Right lobe of liver (tissue), 6 donors: ENCODE measurements around the gene PTPRN2. TPM values are rescaled to one million over a fixed set of nuclear protein-coding genes. Genes with fewer than 3 reads are reported as not detected.
"Not testable (repeated sequence)": the region's sequence is repeated elsewhere in the genome, so short reads cannot be mapped to it uniquely, and the experiment has no call there.

ENCODE experiments used
- ATAC-seq, 4 donors: fragments of 200-7000 bp; cut with Tn5 transposase; one replicate each; pipeline ENCODE4 v1.9.1; 2020; ENCODE audit warnings: mild to moderate bottlenecking in 4 of 4, moderate library complexity in 4 of 4
- DNase-seq, 3 donors: peaks; one replicate each; pipeline ENCODE4 v3.0.0-alpha.2; 2020
- H3K27ac ChIP-seq, 3 donors: fragments of 200-600 bp; one replicate each; pipeline ENCODE4 v1.8.0; 2022
- H3K27me3 ChIP-seq, 2 donors: fragments of 200-600 bp; one replicate each; pipeline ENCODE4 v1.8.0; 2022
- H3K36me3 ChIP-seq, 4 donors: fragments of 200-600 bp; sonication (generic) in 1 of 4; one replicate each; pipeline versions ENCODE4 v1.5.1 to v1.8.0; 2017 to 2022; ENCODE audit warnings: control low read depth in 1 of 4
- H3K4me1 ChIP-seq, 4 donors: fragments of 200-600 bp; sonication (generic) in 1 of 4; one replicate each; pipeline versions ENCODE4 v1.5.1 to v1.8.0; 2017 to 2022; ENCODE audit warnings: control low read depth in 1 of 4
- H3K4me3 ChIP-seq, 3 donors: fragments of 200-600 bp; one replicate each; pipeline ENCODE4 v1.8.0; 2022
- H3K9me3 ChIP-seq, 4 donors: fragments of 200-600 bp; sonication (generic) in 1 of 4; one replicate each; pipeline versions ENCODE4 v1.5.1 to v1.8.0; 2017 to 2022; ENCODE audit warnings: control low read depth in 1 of 4
- POLR2A ChIP-seq: fragments of 450-650 bp; IDR thresholded peaks from one replicate; pipeline ENCODE4 v1.6.1; 2017; ENCODE audit warnings: antibody characterized with exemption, mild to moderate bottlenecking
- WGBS: methylation state at CpG from one replicate; pipeline ENCODE4 v1.1.6; 2018; ENCODE audit warnings: low coverage, low lambda C conversion rate; ENCODE audit not compliant: insufficient coverage; ENCODE audit errors: missing lambda C conversion rate; 5-methylcytosine and 5-hydroxymethylcytosine counted together
- intact Hi-C, 2 donors: fragments of 100-400 bp; cut with DNase I; formaldehyde crosslinking; loops; one replicate each; pipeline versions ENCODE4 v1.11.2 to v1.14.1; 2022
- total RNA-seq, 6 experiments: library from RNA; depleted of rRNA in 2 of 6; stranded (reverse); fragments of >200 nt in 2 of 6; fragmentation: NEBNext Ultra II Directional in 3 of 6; extraction: Animal tissue kit (Norgen Biotek cat#: 25700) in 3 of 6; gene quantifications; one replicate each; pipeline versions ENCODE4 v1.1.0 to v1.2.4, GENCODE V29; 2016 to 2023
- TF ChIP-seq, protein P1 (sequence below), 4 donors: fragments of 200-600 bp in 3 of 4; fragments of 450-650 bp in 1 of 4; IDR thresholded peaks; one replicate each; pipeline versions ENCODE4 v1.5.1 to v1.8.0; 2016 to 2022; ENCODE audit warnings: antibody characterized with exemption in 4 of 4, mild to moderate bottlenecking in 2 of 4
- donor health status: DM: no; HTN: yes; CAD: no.
- donor health status: DM: no; HTN: no; CAD: no.
- donor health status: DM: no; HTN: no; CAD: no.
- donor health status: DM: no; HTN: yes; CAD: no.
- donor health status: DM: no; HTN: yes; CAD: no.

The PTPRN2 gene
- total RNA-seq, 6 experiments from 2014 or later = 0.15 to 0.87 (median 0.67) TPM

DNA sequence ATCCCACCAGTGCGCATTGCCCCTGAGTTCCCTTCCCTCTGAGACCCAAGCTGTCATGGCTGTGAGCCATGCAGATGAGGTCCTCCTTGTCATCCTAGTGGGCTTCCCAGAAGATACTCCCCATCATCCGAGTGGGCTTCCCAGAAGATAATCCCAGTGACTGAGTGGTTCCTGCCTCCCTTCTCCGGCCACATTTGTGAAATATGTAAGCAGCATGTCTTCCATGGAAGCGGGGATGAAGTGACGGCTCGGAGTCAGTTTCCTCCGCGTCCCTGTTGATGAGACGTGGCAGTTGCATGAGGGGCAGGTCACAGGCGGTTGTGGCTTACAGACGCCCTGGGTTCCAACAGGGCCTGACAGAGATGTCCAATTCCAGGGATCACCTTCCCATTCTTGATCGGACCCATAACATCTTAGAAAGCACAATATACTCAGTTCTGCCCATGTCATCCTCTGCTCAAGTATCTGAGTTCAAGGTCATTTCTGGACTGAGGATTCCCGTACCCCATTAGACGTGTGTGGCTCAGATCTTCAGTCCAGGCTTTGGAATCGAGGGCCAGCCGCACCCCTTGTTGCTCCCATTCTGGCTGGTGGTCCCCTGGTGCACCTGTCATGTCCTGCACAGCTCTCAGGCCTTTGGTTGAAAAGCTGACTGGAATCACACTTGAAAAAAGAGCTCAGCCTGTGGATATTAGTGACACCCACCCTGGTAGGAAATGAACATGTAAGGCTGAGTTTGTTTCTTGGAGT is 166.9 kb downstream of the PTPRN2 start:
- 72% methylated on average over 8 of the region's 16 CpGs for WGBS
- DNase-seq = no peak
- no peak for ATAC-seq
- TF ChIP-seq, protein P1, sequence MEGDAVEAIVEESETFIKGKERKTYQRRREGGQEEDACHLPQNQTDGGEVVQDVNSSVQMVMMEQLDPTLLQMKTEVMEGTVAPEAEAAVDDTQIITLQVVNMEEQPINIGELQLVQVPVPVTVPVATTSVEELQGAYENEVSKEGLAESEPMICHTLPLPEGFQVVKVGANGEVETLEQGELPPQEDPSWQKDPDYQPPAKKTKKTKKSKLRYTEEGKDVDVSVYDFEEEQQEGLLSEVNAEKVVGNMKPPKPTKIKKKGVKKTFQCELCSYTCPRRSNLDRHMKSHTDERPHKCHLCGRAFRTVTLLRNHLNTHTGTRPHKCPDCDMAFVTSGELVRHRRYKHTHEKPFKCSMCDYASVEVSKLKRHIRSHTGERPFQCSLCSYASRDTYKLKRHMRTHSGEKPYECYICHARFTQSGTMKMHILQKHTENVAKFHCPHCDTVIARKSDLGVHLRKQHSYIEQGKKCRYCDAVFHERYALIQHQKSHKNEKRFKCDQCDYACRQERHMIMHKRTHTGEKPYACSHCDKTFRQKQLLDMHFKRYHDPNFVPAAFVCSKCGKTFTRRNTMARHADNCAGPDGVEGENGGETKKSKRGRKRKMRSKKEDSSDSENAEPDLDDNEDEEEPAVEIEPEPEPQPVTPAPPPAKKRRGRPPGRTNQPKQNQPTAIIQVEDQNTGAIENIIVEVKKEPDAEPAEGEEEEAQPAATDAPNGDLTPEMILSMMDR (IDR thresholded peaks at IDR 0.05) = no peak
- no peak for TF ChIP-seq POLR2A
- Histone ChIP-seq H3K9me3 (no peaks in the 10 kb centered on the region), H3K4me3 (no peak overlapping the region), H3K36me3 (no peaks in the 10 kb centered on the region), H3K27me3 (no peaks in the 10 kb centered on the region), H3K4me1 (no peaks in the 10 kb centered on the region), H3K27ac (no peak overlapping the region)
- intact Hi-C loops = no loop called here

DNA sequence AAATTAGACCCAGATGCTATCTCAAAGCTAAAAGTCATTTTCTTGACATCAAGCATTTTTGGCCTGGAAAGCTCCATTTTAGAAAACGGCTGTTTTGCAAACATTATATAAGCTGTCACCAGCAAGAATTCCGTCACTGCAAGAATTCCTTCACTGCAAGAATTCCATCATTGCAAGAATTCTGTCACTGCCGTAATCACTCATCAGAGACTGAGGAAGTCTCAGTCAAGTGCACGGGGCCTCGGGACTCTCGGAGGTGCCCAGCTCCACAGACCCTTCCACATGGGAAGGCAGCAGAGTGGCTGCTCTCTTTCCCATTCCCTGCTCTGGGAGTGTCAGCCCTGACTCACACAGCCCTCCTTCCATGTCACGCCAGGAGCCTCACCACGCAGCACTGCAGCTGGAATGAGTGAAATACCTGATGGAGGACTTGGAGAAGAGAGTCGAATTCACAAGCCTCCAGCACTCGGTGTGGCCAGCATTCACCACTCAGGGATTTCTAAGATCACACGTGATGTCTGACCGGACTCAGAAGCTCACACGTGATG is 168.3 kb downstream of the PTPRN2 start:
- Histone ChIP-seq H3K4me1 (no peaks in the 10 kb centered on the region), H3K4me3 (no peak overlapping the region), H3K9me3 (no peaks in the 10 kb centered on the region), H3K36me3 (no peaks in the 10 kb centered on the region), H3K27ac (no peak overlapping the region), H3K27me3 (no peaks in the 10 kb centered on the region)
- 73% methylated on average over 7 of the region's 13 CpGs for WGBS
- no peak for TF ChIP-seq POLR2A
- TF ChIP-seq, protein P1 (IDR thresholded peaks at IDR 0.05) = no peak
- intact Hi-C loops = no loop called here
- DNase-seq (no peak), ATAC-seq (no peak)

DNA sequence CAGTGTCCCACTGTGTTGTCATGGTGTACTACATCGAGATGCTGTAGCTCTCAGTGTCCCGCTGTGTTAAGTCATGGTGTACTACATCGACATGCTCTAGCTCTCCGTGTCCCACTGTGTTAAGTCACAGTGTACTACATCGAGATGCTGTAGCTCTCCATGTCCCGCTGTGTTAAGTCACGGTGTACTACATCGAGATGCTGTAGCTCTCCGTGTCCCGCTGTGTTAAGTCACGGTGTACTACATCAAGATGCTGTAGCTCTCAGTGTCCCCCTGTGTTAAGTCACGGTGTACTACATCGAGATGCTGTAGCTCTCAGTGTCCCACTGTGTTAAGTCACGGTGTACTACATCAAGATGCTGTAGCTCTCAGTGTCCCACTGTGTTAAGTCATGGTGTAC is 169.2 kb downstream of the PTPRN2 start:
- ATAC-seq, H3K27ac ChIP-seq, H3K4me1 ChIP-seq, H3K4me3 ChIP-seq, H3K27me3 ChIP-seq, intact Hi-C loops, DNase-seq, H3K36me3 ChIP-seq, H3K9me3 ChIP-seq: not testable (repeated sequence)
- WGBS = 100% methylated on average over 1 of the region's 14 CpGs

DNA sequence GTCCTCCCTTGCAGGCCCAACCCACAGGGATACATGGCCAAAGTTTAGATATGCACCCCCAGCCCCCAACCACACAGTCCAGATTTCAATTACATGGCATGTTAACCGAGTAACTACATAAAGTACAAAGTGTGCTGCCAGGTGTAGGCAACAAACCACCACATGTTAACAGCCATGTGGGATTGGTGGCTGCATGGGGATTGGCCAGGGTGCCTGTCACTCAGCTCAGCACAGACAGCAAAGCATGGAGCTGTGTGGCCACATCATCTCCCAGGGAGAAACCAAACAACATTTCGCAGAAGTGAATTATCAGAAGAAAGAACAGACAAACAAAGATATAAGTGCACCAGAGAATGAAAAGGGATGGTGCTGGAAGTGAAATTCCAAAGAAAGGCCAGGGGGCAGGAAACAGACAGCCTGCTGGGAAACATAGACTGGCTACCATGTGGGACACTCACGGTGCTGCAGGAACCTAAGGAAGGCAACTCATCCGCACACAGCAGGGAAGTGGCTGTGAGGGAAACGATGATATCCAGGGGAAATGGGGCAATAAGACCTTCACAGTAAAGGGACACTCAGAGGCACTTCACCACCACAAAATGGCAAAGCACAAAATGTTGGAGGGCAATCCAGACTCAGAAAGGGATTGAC is 171.2 kb downstream of the PTPRN2 start:
- no peaks in the 10 kb centered on the region for H3K4me1 ChIP-seq
- intact Hi-C loops = no loop called here
- H3K36me3 ChIP-seq = no peaks in the 10 kb centered on the region
- 43% methylated on average over 3 of the region's 5 CpGs for WGBS
- no peak overlapping the region for H3K27ac ChIP-seq
- TF ChIP-seq POLR2A = no peak
- TF ChIP-seq, protein P1 (IDR thresholded peaks at IDR 0.05) = no peak
- no peaks in the 10 kb centered on the region for H3K9me3 ChIP-seq
- peak in 2 of 4 donors; percentile 56 to 62 for ATAC-seq
- no peak for DNase-seq
- no peaks in the 10 kb centered on the region for H3K27me3 ChIP-seq
- H3K4me3 ChIP-seq = no peak overlapping the region

DNA sequence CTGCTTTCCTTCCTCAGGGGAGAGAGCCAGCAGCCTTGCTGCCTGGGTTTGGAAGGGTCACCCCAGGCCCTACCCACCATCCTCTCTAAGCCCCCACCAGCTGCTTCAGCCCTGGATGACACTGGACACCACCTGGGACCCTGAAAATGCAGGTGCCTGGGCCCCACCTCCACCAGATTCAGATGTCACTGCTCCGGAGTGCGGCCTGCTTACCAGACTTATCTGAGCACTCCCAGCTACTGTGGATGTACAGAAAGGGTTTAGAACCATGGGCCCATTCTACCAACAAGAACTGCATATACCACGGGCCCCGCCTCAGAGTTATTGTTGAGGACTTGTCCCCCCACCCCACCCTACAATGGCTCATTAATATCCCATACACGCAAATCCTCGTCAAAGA is 172.3 kb downstream of the PTPRN2 start:
- H3K36me3 ChIP-seq = no peaks in the 10 kb centered on the region
- H3K4me1 ChIP-seq = no peaks in the 10 kb centered on the region
- WGBS = 77% methylated on average over 3 of the region's 6 CpGs
- no peaks in the 10 kb centered on the region for H3K9me3 ChIP-seq
- ATAC-seq (no peak), DNase-seq (no peak)
- no peaks in the 10 kb centered on the region for H3K27me3 ChIP-seq
- intact Hi-C loops = no loop called here
- no peak overlapping the region for H3K27ac ChIP-seq
- TF ChIP-seq, protein P1 (IDR thresholded peaks at IDR 0.05) = no peak
- no peak for TF ChIP-seq POLR2A
- no peak overlapping the region for H3K4me3 ChIP-seq
